CD14-positive monocyte (primary cell): Measurements from ENCODE around the gene LIX1L. TPM values are rescaled to one million over a fixed set of nuclear protein-coding genes. Genes with fewer than 3 reads are reported as not detected.
A peak's percentile ranks its signal among the peaks of the same experiment; 100 is the strongest.

Experiments used
- DNase-seq, 3 donors: peaks; one replicate each; pipeline ENCODE4 v3.0.0-alpha.2; 2011 to 2022
- H2AFZ ChIP-seq: 2 replicates; pipeline ENCODE4 v1.6.0; 2012; ENCODE audit warnings: mild to moderate bottlenecking, low read depth, low read length, inconsistent platforms; ENCODE audit not compliant: insufficient read depth, poor library complexity, severe bottlenecking
- H3K27ac ChIP-seq, 2 donors: 1 replicate in 1 of 2; 2 replicates in 1 of 2; pipeline ENCODE4 v1.5.1; 2012 to 2013; ENCODE audit warnings: low read length in 2 of 2, control low read depth in 1 of 2, inconsistent platforms in 1 of 2, low read depth in 1 of 2, mild to moderate bottlenecking in 1 of 2
- H3K27me3 ChIP-seq, 2 donors: one replicate each; pipeline versions ENCODE4 v1.6.0 to v1.6.1; 2011 to 2013; ENCODE audit warnings: low read length in 2 of 2; ENCODE audit not compliant: control insufficient read depth in 2 of 2, insufficient read depth in 2 of 2
- H3K36me3 ChIP-seq, 2 donors: replicated peaks in 1 of 2; 1 replicate in 1 of 2; 2 replicates in 1 of 2; pipeline versions ENCODE4 v1.5.1 to v1.6.1; 2012 to 2013; ENCODE audit warnings: low read length in 2 of 2, control low read depth in 1 of 2, inconsistent platforms in 1 of 2, mild to moderate bottlenecking in 1 of 2; ENCODE audit not compliant: insufficient read depth in 2 of 2, control insufficient read depth in 1 of 2
- H3K4me1 ChIP-seq, 2 donors: 1 replicate in 1 of 2; 2 replicates in 1 of 2; pipeline versions ENCODE4 v1.5.1 to v1.6.1; 2012 to 2013; ENCODE audit warnings: low read length in 2 of 2, control low read depth in 1 of 2, inconsistent platforms in 1 of 2, mild to moderate bottlenecking in 1 of 2, moderate library complexity in 1 of 2; ENCODE audit not compliant: insufficient read depth in 2 of 2, control insufficient read depth in 1 of 2
- H3K4me2 ChIP-seq: replicated peaks from 2 replicates; pipeline ENCODE3; 2012; ENCODE audit warnings: low read length, moderate library complexity, mild to moderate bottlenecking; ENCODE audit not compliant: poor library complexity, severe bottlenecking; ENCODE audit errors: extremely low read depth
- H3K4me3 ChIP-seq, 3 experiments: fragments of 200-600 bp in 1 of 3; sonication (generic) in 1 of 3; replicated peaks in 1 of 3; 1 replicate in 2 of 3; 2 replicates in 1 of 3; pipeline ENCODE4 v1.5.1; 2011 to 2013; ENCODE audit warnings: low read length in 3 of 3, mild to moderate bottlenecking in 3 of 3, control low read depth in 2 of 3, low read depth in 2 of 3, inconsistent platforms in 1 of 3, moderate library complexity in 1 of 3
- H3K79me2 ChIP-seq: 2 replicates; pipeline ENCODE4 v1.6.0; 2012; ENCODE audit warnings: mild to moderate bottlenecking, control low read depth, inconsistent platforms, low read length, moderate library complexity; ENCODE audit not compliant: insufficient read depth
- H3K9ac ChIP-seq: 2 replicates; pipeline ENCODE4 v1.6.0; 2017; ENCODE audit warnings: low read length, mild to moderate bottlenecking; ENCODE audit not compliant: insufficient read depth, poor library complexity, severe bottlenecking
- H3K9me3 ChIP-seq, 2 donors: replicated peaks in 1 of 2; 1 replicate in 1 of 2; 2 replicates in 1 of 2; pipeline versions ENCODE4 v1.5.1 to v1.6.1; 2012 to 2013; ENCODE audit warnings: low read length in 2 of 2, control low read depth in 1 of 2; ENCODE audit not compliant: control insufficient read depth in 1 of 2, insufficient read depth in 1 of 2
- H4K20me1 ChIP-seq: 2 replicates; pipeline ENCODE4 v1.6.0; 2012; ENCODE audit warnings: mild to moderate bottlenecking, low read length, control low read depth, moderate library complexity; ENCODE audit not compliant: insufficient read depth
- H3K27ac Mint-ChIP-seq, 7 donors: one replicate each; pipeline ENCODE4 v1.8.0; 2020; ENCODE audit warnings: mild to moderate bottlenecking in 7 of 7, mixed read lengths in 7 of 7, moderate library complexity in 6 of 7, inconsistent platforms in 2 of 7
- H3K27me3 Mint-ChIP-seq, 3 donors: one replicate each; pipeline ENCODE4 v1.8.0; 2021 to 2022; ENCODE audit warnings: low read depth in 3 of 3, mild to moderate bottlenecking in 3 of 3, mixed read lengths in 3 of 3, moderate library complexity in 3 of 3, inconsistent platforms in 1 of 3
- H3K36me3 Mint-ChIP-seq, 2 donors: one replicate each; pipeline ENCODE4 v1.8.0; 2020; ENCODE audit warnings: mixed read lengths in 2 of 2, inconsistent platforms in 1 of 2, mild to moderate bottlenecking in 1 of 2
- H3K4me1 Mint-ChIP-seq: one replicate; pipeline ENCODE4 v1.8.0; 2020; ENCODE audit warnings: mild to moderate bottlenecking, mixed read lengths
- H3K4me3 Mint-ChIP-seq, 2 donors: one replicate each; pipeline ENCODE4 v1.8.0; 2020; ENCODE audit warnings: mild to moderate bottlenecking in 2 of 2, mixed read lengths in 2 of 2, moderate library complexity in 1 of 2
- H3K9me3 Mint-ChIP-seq, 7 donors: one replicate each; pipeline ENCODE4 v1.8.0; 2020 to 2022; ENCODE audit warnings: mixed read lengths in 7 of 7, mild to moderate bottlenecking in 6 of 7, moderate library complexity in 6 of 7, inconsistent platforms in 2 of 7
- WGBS: methylation state at CpG from one replicate; pipeline ENCODE4 v1.1.5; 2013; ENCODE audit warnings: missing lambda C conversion rate; ENCODE audit not compliant: insufficient coverage; 5-methylcytosine and 5-hydroxymethylcytosine counted together
- intact Hi-C, 2 donors: fragments of 100-400 bp; cut with micrococcal nuclease; formaldehyde crosslinking; loops; one replicate each; pipeline versions ENCODE4 v1.15.0 to v1.15.1; 2023
- polyA plus RNA-seq, 3 donors: library from polyadenylated mRNA; depleted of rRNA in 1 of 3; unstranded in 2 of 3; stranded (reverse) in 1 of 3; fragments of 300-500 nt in 2 of 3; fragments of >200 nt in 1 of 3; fragmentation: Illumina TruSeq in 2 of 3; gene quantifications; 1 replicate in 2 of 3; 2 replicates in 1 of 3; pipeline ENCODE4 v1.2.3, GENCODE V29; 2012 to 2021
- TF ChIP-seq, protein P1 (sequence below): fragments of 200-600 bp; IDR thresholded peaks from one replicate; pipeline ENCODE4 v1.8.0; 2022; ENCODE audit warnings: antibody characterized with exemption, mild to moderate bottlenecking

The LIX1L gene
- polyA plus RNA-seq, 3 donors: 6.3 to 13.6 (median 8.5) TPM

DNA sequence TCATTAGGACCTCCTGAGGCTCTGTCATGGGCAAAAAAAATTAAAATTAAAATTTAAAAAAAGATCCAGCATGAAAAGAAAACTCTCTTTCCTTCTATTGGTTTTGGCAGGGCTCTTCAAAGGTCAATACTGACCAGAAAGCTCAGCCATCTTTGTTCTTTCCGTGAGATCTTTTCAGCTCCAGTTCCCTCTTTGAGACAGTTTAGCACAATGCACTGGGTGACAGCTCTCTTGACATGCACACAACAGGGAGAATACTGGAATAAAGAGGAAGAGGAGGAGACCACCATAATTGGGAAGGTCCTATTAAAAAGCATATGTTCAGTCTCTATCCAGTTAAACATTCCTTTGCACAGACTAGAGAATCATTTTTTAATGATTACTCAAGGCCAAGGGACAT is 6.3 kb downstream of the LIX1L start:
- TF ChIP-seq, protein P1, sequence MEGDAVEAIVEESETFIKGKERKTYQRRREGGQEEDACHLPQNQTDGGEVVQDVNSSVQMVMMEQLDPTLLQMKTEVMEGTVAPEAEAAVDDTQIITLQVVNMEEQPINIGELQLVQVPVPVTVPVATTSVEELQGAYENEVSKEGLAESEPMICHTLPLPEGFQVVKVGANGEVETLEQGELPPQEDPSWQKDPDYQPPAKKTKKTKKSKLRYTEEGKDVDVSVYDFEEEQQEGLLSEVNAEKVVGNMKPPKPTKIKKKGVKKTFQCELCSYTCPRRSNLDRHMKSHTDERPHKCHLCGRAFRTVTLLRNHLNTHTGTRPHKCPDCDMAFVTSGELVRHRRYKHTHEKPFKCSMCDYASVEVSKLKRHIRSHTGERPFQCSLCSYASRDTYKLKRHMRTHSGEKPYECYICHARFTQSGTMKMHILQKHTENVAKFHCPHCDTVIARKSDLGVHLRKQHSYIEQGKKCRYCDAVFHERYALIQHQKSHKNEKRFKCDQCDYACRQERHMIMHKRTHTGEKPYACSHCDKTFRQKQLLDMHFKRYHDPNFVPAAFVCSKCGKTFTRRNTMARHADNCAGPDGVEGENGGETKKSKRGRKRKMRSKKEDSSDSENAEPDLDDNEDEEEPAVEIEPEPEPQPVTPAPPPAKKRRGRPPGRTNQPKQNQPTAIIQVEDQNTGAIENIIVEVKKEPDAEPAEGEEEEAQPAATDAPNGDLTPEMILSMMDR: no peak
- H3K4me3 ChIP-seq: no peak overlapping the region
- no peak overlapping the region for H3K9ac ChIP-seq
- H3K4me1 ChIP-seq: peaks cover 6 to 12% of the 10 kb centered on the region in 2 donors
- H3K36me3 Mint-ChIP-seq: peaks cover 20 to 22% of the 10 kb centered on the region in 2 donors
- DNase-seq: no peak
- H3K4me1 Mint-ChIP-seq: peaks cover 27% of the 10 kb centered on the region
- H3K27me3 ChIP-seq: no peaks in the 10 kb centered on the region
- H2AFZ ChIP-seq: no peak overlapping the region
- peaks cover 0 to 27% of the 10 kb centered on the region in 2 donors for H3K36me3 ChIP-seq
- H3K4me2 ChIP-seq: no peak overlapping the region
- H3K27me3 Mint-ChIP-seq: no peaks in the 10 kb centered on the region
- intact Hi-C loops: no loop called here
- peaks cover 0 to 2% (median 0%) of the 10 kb centered on the region in 7 donors for H3K9me3 Mint-ChIP-seq
- no peak overlapping the region for H3K27ac ChIP-seq
- no peaks in the 10 kb centered on the region for H3K9me3 ChIP-seq
- no peak overlapping the region for H3K27ac Mint-ChIP-seq
- WGBS: 100% methylated on average over 1 of the region's 1 CpG
- no peak overlapping the region for H3K4me3 Mint-ChIP-seq
- H4K20me1 ChIP-seq: no peaks in the 10 kb centered on the region
- peaks cover 35% of the 10 kb centered on the region for H3K79me2 ChIP-seq

GRCh38 chr1:145949219-145949618 is 8.6 kb downstream of the LIX1L start:
- peaks cover 15% of the 10 kb centered on the region for H3K79me2 ChIP-seq

More at GRCh38 chr1:145949219-145949618, 8.6 kb downstream of the LIX1L start:
- Histone ChIP-seq H3K27me3 (no peaks in the 10 kb centered on the region), H3K27ac (no peak overlapping the region), H3K9ac (no peak overlapping the region), H2AFZ (no peak overlapping the region), H3K9me3 (no peaks in the 10 kb centered on the region), H4K20me1 (no peaks in the 10 kb centered on the region), H3K4me1 (no peaks in the 10 kb centered on the region), H3K4me3 (no peak overlapping the region), H3K4me2 (no peak overlapping the region), H3K36me3 (peaks cover 0 to 36% of the 10 kb centered on the region in 2 donors)
- H3K27me3 Mint-ChIP-seq: no peaks in the 10 kb centered on the region
- intact Hi-C loops: no loop called here
- H3K9me3 Mint-ChIP-seq: peaks cover 0 to 2% (median 0%) of the 10 kb centered on the region in 7 donors
- no peak for DNase-seq
- 97% methylated on average over 4 of the region's 4 CpGs for WGBS
- no peak overlapping the region for H3K4me3 Mint-ChIP-seq
- peak overlapping the region in 2 of 7 donors; percentile 1 to 2 for H3K27ac Mint-ChIP-seq
- TF ChIP-seq, protein P1: no peak
- H3K4me1 Mint-ChIP-seq: peaks cover 5% of the 10 kb centered on the region
- peaks cover 26 to 42% of the 10 kb centered on the region in 2 donors for H3K36me3 Mint-ChIP-seq
